Measurements from ENCODE around the gene NCDN.

The NCDN gene

DNA sequence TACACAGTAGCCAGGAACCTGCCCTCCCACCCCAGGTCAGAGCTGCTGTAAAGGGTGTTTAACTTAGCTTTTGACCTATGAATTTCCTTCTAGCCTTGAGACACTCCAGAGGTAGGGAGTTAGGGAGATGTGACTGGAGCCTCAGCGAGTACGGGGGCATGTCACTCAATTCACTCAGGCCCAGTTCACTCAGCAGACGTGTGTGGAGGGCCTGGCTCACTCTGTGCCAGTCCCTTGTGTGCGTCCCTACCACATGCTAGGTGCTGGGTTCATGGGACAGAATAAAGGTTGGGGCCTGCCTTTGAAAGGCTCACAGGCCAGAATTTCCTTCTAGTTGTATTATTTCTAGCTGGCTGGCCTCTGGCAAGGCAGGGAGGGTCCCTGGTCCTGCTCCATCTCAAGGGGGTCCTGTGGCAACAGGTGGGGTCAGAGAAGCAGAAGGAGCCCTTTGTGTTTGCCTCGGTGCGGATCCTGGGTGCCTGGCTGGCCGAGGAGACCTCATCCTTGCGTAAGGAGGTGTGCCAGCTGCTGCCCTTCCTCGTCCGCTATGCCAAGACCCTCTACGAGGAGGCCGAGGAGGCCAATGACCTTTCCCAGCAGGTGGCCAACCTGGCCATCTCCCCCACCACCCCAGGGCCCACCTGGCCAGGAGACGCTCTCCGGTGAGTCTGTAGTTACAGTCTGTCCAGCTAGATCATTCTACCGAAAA lies 4.5 kb downstream of the NCDN start:
- TF ChIP-seq, protein P1, sequence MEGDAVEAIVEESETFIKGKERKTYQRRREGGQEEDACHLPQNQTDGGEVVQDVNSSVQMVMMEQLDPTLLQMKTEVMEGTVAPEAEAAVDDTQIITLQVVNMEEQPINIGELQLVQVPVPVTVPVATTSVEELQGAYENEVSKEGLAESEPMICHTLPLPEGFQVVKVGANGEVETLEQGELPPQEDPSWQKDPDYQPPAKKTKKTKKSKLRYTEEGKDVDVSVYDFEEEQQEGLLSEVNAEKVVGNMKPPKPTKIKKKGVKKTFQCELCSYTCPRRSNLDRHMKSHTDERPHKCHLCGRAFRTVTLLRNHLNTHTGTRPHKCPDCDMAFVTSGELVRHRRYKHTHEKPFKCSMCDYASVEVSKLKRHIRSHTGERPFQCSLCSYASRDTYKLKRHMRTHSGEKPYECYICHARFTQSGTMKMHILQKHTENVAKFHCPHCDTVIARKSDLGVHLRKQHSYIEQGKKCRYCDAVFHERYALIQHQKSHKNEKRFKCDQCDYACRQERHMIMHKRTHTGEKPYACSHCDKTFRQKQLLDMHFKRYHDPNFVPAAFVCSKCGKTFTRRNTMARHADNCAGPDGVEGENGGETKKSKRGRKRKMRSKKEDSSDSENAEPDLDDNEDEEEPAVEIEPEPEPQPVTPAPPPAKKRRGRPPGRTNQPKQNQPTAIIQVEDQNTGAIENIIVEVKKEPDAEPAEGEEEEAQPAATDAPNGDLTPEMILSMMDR (IDR thresholded peaks at IDR 0.05; ENCODE audit: low read depth, low read length) = no peak
- no peak overlapping the region for H3K4me3 ChIP-seq (ENCODE audit: low read depth, low read length)
- in situ Hi-C loops (cut with HindIII; ENCODE audit: low sequenced_read_pairs) = no loop called here
- DNase-seq (ENCODE audit: low read depth, low spot score) = no peak

DNA sequence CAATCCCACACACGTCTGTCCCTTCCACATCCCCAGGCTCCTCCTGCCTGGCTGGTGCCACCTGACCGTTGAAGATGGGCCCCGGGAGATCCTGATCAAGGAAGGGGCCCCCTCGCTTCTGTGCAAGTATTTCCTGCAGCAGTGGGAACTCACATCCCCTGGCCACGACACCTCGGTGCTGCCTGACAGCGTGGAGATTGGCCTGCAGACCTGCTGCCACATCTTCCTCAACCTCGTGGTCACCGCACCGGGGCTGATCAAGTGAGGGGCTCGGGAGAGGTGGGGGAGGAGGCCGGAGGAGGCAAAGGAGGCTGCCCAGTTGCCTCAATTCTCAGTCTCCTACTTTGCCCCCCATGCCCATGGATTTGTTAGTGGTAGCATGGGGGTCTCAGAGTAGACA lies 5.6 kb downstream of the NCDN start:
- DNase-seq (ENCODE audit: low read depth, low spot score) = no peak
- TF ChIP-seq, protein P1 (IDR thresholded peaks at IDR 0.05; ENCODE audit: low read depth, low read length) = no peak
- no peak overlapping the region for H3K4me3 ChIP-seq (ENCODE audit: low read depth, low read length)
- in situ Hi-C loops (cut with HindIII; ENCODE audit: low sequenced_read_pairs) = no loop called here

DNA sequence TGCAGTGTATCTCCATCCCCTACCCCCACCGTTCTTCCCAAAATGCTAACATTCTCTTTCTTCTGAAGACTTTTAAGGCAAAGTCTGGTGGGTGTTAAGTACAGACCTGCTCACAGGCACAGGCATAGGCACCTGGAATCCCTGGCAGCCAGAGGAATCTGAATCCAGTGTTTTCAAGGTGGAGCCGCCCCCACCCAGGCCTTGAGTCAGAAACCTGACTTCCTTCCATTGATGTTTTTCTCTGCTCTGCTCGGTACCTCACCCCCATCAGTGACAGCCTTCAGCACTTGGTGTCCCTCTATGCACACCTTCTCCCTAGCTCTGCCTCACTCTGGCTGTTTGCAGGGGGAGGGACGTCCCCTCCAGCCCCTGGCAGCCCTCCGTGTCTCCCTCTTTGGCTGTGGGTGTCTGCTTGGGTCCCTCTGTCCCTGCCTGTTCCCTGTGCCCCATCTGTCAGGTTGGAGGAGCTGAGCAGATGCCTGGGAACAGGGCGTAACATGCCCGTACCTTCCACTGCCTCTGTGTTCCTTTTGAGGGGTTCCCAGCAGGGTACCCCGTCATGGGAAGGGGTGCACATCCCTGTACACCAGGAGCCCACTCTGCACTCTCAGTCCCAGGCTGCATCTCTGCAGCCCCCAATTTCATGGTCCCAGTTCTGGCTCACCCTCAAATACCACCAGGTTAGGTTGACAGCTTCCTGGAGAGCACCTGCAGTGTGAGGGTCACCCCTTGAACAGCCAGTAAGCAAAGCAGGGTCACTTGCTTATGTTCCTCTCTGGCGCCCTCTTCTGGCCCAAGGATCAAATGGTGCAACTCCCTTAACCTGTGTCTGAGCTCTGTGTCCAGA lies 6.7 kb downstream of the NCDN start:
- in situ Hi-C loops (cut with HindIII; ENCODE audit: low sequenced_read_pairs) = no loop called here
- no peak overlapping the region for H3K4me3 ChIP-seq (ENCODE audit: low read depth, low read length)
- TF ChIP-seq, protein P1 (IDR thresholded peaks at IDR 0.05; ENCODE audit: low read depth, low read length) = peak; percentile 86
- DNase-seq (ENCODE audit: low read depth, low spot score) = peak; percentile 66

DNA sequence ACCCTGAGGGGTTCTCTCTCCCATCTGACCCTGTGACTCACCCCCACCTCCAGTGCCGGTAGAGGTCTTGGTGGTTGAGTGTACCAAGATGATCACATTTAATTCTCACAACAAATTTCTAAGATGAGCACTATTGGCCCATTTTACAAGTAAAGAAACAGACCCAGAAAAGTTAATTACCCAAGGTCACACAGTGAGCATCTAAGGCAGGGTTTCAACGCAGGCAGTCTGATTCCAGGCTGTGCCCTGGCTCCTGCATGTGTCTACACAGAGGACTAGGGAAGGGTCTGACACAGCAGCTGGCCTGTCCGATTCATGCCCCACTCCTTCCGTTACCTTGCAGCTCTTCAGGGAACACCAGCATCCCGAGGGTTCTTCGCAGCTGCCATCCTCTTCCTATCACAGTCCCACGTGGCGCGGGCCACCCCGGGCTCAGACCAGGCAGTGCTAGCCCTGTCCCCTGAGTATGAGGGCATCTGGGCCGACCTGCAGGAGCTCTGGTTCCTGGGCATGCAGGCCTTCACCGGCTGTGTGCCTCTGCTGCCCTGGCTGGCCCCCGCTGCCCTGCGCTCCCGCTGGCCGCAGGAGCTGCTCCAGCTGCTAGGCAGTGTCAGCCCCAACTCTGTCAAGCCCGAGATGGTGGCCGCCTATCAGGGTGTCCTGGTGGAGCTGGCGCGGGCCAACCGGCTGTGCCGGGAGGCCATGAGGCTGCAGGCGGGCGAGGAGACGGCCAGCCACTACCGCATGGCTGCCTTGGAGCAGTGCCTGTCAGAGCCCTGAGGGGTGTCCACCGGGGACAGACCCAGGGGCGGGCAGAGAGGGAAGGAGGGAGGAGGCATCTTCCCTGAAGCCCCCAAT lies 7.5 kb downstream of the NCDN start:
- TF ChIP-seq, protein P1 (IDR thresholded peaks at IDR 0.05; ENCODE audit: low read depth, low read length) = no peak
- in situ Hi-C loops (cut with HindIII; ENCODE audit: low sequenced_read_pairs) = no loop called here
- H3K4me3 ChIP-seq (ENCODE audit: low read depth, low read length) = no peak overlapping the region
- DNase-seq (ENCODE audit: low read depth, low spot score) = no peak

DNA sequence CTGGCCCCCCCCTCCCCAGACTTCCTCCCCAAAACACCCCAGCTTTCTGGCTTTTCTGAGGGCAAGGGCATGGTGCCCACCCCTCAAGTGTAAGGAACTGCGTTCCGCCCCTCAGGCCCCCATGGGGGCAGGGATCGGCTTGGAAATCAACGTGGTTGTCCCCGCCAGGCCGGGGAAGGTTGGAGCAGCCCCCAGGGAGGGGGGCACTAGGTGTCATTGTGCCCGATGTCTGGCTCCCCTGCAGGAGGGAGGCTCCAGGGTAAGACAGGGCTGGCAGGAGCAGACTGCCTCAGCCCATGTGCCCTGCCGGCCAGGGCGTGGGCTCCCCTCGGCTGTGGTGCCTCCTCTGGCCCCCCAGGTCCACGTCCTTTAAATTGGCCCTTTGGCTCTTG lies 8.1 kb downstream of the NCDN start:
- in situ Hi-C loops (cut with HindIII; ENCODE audit: low sequenced_read_pairs) = no loop called here
- no peak for DNase-seq (ENCODE audit: low read depth, low spot score)
- H3K4me3 ChIP-seq (ENCODE audit: low read depth, low read length) = no peak overlapping the region
- TF ChIP-seq, protein P1 (IDR thresholded peaks at IDR 0.05; ENCODE audit: low read depth, low read length) = no peak

DNA sequence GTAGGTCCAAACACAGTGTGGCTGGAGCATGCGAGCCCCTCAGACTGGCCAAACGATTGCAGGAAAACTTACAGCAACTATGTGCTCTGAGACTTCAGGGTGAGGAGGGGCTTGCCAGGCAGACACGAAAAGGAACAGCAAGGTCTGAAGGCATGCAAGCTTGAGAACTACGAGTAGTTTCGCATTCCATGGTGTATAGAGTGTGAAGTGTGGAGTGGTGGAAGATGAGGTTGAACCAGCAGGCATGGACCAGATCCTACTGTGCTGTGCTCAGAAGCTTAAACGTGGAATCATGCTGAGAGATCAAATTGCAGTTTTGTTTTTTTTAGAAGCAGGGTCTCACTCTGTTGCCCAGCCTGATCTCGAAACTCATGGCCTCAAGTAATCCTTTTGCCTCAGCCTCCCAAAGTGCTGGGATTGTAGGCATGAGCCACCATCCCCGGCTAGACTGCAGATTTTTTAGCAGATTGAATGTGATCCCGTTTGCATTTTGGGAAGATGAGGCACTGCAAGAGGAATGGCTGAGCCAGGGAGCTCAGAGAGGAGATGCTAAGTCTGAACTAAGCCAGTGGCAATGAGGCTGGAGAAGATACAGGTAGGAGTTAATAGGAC lies 10.5 kb downstream of the NCDN start:
- in situ Hi-C loops (cut with HindIII; ENCODE audit: low sequenced_read_pairs) = no loop called here
- no peak for DNase-seq (ENCODE audit: low read depth, low spot score)
- no peak overlapping the region for H3K4me3 ChIP-seq (ENCODE audit: low read depth, low read length)
- TF ChIP-seq, protein P1 (IDR thresholded peaks at IDR 0.05; ENCODE audit: low read depth, low read length) = no peak

Data from astrocyte of the spinal cord (primary cell).